ENCODE results near the gene FTCD.

DNA sequence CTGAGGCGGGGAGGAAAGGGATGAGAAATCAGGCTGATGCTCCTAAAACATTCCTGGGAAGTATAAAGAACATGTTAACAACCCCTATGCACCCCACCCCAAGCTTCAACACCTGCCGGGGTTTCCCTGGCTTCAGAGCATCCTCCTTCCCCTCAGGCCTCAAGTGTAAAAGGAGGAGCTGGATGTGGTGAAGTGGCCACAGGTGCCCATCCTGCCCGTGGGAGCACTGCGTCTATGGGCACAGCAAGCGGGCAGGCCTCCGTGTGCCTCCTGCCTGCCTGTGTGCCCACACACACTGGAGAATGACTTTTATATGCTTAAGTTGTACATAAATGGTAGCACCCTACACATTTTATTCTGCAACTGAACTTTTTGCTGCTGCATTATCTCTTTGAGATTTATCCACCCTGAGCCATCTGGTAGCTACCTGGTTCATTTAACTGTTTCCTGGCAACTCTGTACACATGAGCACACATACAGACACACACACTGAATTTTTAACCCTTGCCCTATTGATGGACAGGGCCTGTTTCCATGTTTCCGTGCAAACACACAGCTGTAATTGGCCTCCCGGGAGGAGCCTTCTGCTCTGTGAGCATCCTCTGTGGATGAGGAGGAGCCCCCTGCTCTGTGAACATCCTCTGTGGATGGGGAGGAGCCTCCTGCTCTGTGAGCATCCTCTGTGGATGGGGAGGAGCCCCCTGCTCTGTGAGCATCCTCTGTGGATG, 13.4 kb upstream of the FTCD start:
- TF ChIP-seq CHD1 (IDR thresholded peaks at IDR 0.05; ENCODE audit: low read depth, low read length) (no peak), FOS (IDR thresholded peaks at IDR 0.05; ENCODE audit: low read depth, low read length) (no peak), POLR2A (IDR thresholded peaks at IDR 0.05; ENCODE audit: low read depth, low read length) (no peak), MXI1 (IDR thresholded peaks at IDR 0.05; ENCODE audit: borderline replicate concordance, low read depth, low read length) (no peak), RCOR1 (IDR thresholded peaks at IDR 0.05; ENCODE audit: insufficient replicate concordance, low read length) (no peak), MAFK (IDR thresholded peaks at IDR 0.05; ENCODE audit: low read depth, low read length) (no peak), CEBPB (IDR thresholded peaks at IDR 0.05; ENCODE audit: low read depth, low read length) (no peak), RAD21 (IDR thresholded peaks at IDR 0.05; ENCODE audit: low read length) (no peak), SMC3 (IDR thresholded peaks at IDR 0.05; ENCODE audit: low read depth, low read length) (no peak), RFX5 (IDR thresholded peaks at IDR 0.05; ENCODE audit: low read depth, low read length) (no peak), BHLHE40 (IDR thresholded peaks at IDR 0.05; ENCODE audit: low read depth, low read length) (no peak)
- TF ChIP-seq, protein P1, sequence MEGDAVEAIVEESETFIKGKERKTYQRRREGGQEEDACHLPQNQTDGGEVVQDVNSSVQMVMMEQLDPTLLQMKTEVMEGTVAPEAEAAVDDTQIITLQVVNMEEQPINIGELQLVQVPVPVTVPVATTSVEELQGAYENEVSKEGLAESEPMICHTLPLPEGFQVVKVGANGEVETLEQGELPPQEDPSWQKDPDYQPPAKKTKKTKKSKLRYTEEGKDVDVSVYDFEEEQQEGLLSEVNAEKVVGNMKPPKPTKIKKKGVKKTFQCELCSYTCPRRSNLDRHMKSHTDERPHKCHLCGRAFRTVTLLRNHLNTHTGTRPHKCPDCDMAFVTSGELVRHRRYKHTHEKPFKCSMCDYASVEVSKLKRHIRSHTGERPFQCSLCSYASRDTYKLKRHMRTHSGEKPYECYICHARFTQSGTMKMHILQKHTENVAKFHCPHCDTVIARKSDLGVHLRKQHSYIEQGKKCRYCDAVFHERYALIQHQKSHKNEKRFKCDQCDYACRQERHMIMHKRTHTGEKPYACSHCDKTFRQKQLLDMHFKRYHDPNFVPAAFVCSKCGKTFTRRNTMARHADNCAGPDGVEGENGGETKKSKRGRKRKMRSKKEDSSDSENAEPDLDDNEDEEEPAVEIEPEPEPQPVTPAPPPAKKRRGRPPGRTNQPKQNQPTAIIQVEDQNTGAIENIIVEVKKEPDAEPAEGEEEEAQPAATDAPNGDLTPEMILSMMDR (conservative IDR thresholded peaks at IDR 0.05; ENCODE audit: low read depth, low read length) = no peak
- TF ChIP-seq, protein P2, sequence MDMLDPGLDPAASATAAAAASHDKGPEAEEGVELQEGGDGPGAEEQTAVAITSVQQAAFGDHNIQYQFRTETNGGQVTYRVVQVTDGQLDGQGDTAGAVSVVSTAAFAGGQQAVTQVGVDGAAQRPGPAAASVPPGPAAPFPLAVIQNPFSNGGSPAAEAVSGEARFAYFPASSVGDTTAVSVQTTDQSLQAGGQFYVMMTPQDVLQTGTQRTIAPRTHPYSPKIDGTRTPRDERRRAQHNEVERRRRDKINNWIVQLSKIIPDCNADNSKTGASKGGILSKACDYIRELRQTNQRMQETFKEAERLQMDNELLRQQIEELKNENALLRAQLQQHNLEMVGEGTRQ (IDR thresholded peaks at IDR 0.05; ENCODE audit: low read depth, low read length) = no peak
- TF ChIP-seq, protein P3, sequence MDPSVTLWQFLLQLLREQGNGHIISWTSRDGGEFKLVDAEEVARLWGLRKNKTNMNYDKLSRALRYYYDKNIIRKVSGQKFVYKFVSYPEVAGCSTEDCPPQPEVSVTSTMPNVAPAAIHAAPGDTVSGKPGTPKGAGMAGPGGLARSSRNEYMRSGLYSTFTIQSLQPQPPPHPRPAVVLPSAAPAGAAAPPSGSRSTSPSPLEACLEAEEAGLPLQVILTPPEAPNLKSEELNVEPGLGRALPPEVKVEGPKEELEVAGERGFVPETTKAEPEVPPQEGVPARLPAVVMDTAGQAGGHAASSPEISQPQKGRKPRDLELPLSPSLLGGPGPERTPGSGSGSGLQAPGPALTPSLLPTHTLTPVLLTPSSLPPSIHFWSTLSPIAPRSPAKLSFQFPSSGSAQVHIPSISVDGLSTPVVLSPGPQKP (IDR thresholded peaks at IDR 0.05; ENCODE audit: borderline replicate concordance, low read depth, low read length) = no peak
